HepG2 (cell line): Measurements from ENCODE around the gene BCAS3. TPM values are rescaled to one million over a fixed set of nuclear protein-coding genes. Genes with fewer than 3 reads are reported as not detected.

ENCODE experiments used
- ATAC-seq: fragments of 200-7000 bp; cut with Tn5 transposase; 3 replicates; pipeline ENCODE4 v1.9.1; 2020; ENCODE audit warnings: mild to moderate bottlenecking, moderate library complexity
- BruUV-seq: library from RNA; stranded (reverse); fragments of 400-500 nt; replicated peaks from 2 replicates; lab custom pipeline; 2021; lab: Mats Ljungman, UMichigan
- CTCF ChIA-PET: fragments of 300-600 bp; formaldehyde crosslinking; extraction: SDS; loops from one replicate; lab custom pipeline; 2021; ENCODE audit warnings: low total read pairs, inconsistent platforms, low intra/inter-chr PET ratio; lab: Yijun Ruan, JAX
- POLR2A ChIA-PET: fragments of 350-600 bp; sonication (Branson Sonifier 250); formaldehyde crosslinking; loops from one replicate; lab custom pipeline; 2020; ENCODE audit warnings: antibody characterized with exemption, inconsistent platforms; lab: Yijun Ruan, JAX
- DNase-seq: peaks from one replicate; pipeline ENCODE4 v3.0.0-alpha.2; 2015; ENCODE audit warnings: low spot score
- FAIRE-seq: peaks from 3 replicates; lab custom pipeline; 2011; peaks lifted over from hg19 to GRCh38; lab: Jason Lieb, UNC
- H2AFZ ChIP-seq: one replicate; pipeline ENCODE4 v1.6.1; 2011; ENCODE audit warnings: low read length, inconsistent platforms
- H3K27ac ChIP-seq: fragments of 300-600 bp; 3 replicates; pipeline ENCODE4 v1.8.0; 2011; ENCODE audit warnings: mixed run types, mild to moderate bottlenecking, mixed read lengths, low read length, inconsistent platforms; ENCODE audit not compliant: insufficient read depth; ENCODE audit errors: extremely low read length
- H3K27me3 ChIP-seq, 2 experiments: fragments of 200-600 bp in 1 of 2; 2 replicates in 1 of 2; 3 replicates in 1 of 2; pipeline versions ENCODE4 v1.6.0 to v1.8.0; 2011; ENCODE audit warnings: low read length in 2 of 2, mild to moderate bottlenecking in 2 of 2, moderate library complexity in 2 of 2, inconsistent platforms in 1 of 2; ENCODE audit not compliant: insufficient read depth in 2 of 2, control insufficient read depth in 1 of 2
- H3K36me3 ChIP-seq, 2 experiments: fragments of 200-600 bp in 1 of 2; replicated peaks in 1 of 2; 2 replicates in 1 of 2; 3 replicates in 1 of 2; pipeline versions ENCODE4 v1.5.1 to v1.8.0; 2011; ENCODE audit warnings: low read length in 2 of 2, inconsistent platforms in 1 of 2; ENCODE audit not compliant: insufficient read depth in 2 of 2, control insufficient read depth in 1 of 2
- H3K4me1 ChIP-seq: 2 replicates; pipeline ENCODE4 v1.5.1; 2012; ENCODE audit warnings: low read length, inconsistent platforms; ENCODE audit not compliant: insufficient read depth
- H3K4me2 ChIP-seq: 2 replicates; pipeline ENCODE4 v1.6.0; 2011; ENCODE audit warnings: low read depth, low read length, inconsistent platforms
- H3K4me3 ChIP-seq, 3 experiments: fragments of 200-600 bp in 1 of 3; sonication (generic), shearing (Covaris generic) in 1 of 3; replicated peaks in 1 of 3; 2 replicates each; pipeline ENCODE4 v1.5.1; 2011 to 2016; ENCODE audit warnings: low read length in 3 of 3, inconsistent platforms in 2 of 3, low read depth in 2 of 3, mild to moderate bottlenecking in 2 of 3, control low read depth in 1 of 3, mixed read lengths in 1 of 3; ENCODE audit not compliant: insufficient read depth in 1 of 3
- H3K79me2 ChIP-seq: one replicate; pipeline ENCODE4 v1.6.1; 2011; ENCODE audit warnings: low read length, inconsistent platforms; ENCODE audit not compliant: insufficient read depth
- H3K9ac ChIP-seq: 2 replicates; pipeline ENCODE4 v1.6.0; 2011; ENCODE audit warnings: mild to moderate bottlenecking, low read depth, low read length, inconsistent platforms; ENCODE audit not compliant: insufficient read depth
- H3K9me3 ChIP-seq: 2 replicates; pipeline ENCODE4 v1.5.1; 2012; ENCODE audit warnings: mild to moderate bottlenecking, low read length
- H4K20me1 ChIP-seq: 2 replicates; pipeline ENCODE4 v1.6.0; 2011; ENCODE audit warnings: inconsistent platforms, mild to moderate bottlenecking, low read length, moderate library complexity; ENCODE audit not compliant: insufficient read depth
- KDM2A ChIP-seq: sonication (generic); formaldehyde crosslinking; IDR thresholded peaks from 2 replicates; pipeline ENCODE4 v1.4.0; 2020; ENCODE audit warnings: low read depth, missing genetic modification reagents, borderline replicate concordance
- MAFF ChIP-seq: IDR thresholded peaks from 2 replicates; pipeline ENCODE4 v1.6.1; 2011; ENCODE audit warnings: low read depth, low read length, improper control_type of control experiment
- MAFK ChIP-seq, 2 experiments: IDR thresholded peaks in 1 of 2; conservative IDR thresholded peaks in 1 of 2; 2 replicates each; pipeline ENCODE4 v1.6.1; 2011; ENCODE audit warnings: improper control_type of control experiment in 2 of 2, low read length in 2 of 2
- MED8 ChIP-seq: sonication (generic); formaldehyde crosslinking; IDR thresholded peaks from 2 replicates; pipeline ENCODE4 v1.8.1; 2023; ENCODE audit warnings: mild to moderate bottlenecking, missing genetic modification reagents; ENCODE audit not compliant: insufficient replicate concordance
- PRDM15 ChIP-seq: sonication (generic); formaldehyde crosslinking; IDR thresholded peaks from 2 replicates; pipeline ENCODE4 v1.4.0; 2020; ENCODE audit warnings: missing genetic modification reagents
- SOX13 ChIP-seq, 3 experiments: fragments of 450-650 bp in 1 of 3; sonication (generic) in 1 of 3; formaldehyde crosslinking in 1 of 3; IDR thresholded peaks in 2 of 3; conservative IDR thresholded peaks in 1 of 3; 2 replicates each; pipeline versions ENCODE4 v1.5.0 to v1.6.1; 2016 to 2020; ENCODE audit warnings: antibody characterized with exemption in 1 of 3, mild to moderate bottlenecking in 1 of 3, missing compliant biosample characterization in 1 of 3, missing genetic modification reagents in 1 of 3, moderate library complexity in 1 of 3
- ZMAT3 ChIP-seq: sonication (generic); formaldehyde crosslinking; conservative IDR thresholded peaks from 2 replicates; pipeline ENCODE4 v1.7.0; 2021; ENCODE audit warnings: missing genetic modification reagents
- ZMYM4 ChIP-seq: sonication (generic); formaldehyde crosslinking; IDR thresholded peaks from 2 replicates; pipeline ENCODE4 v1.8.1; 2023; ENCODE audit warnings: mild to moderate bottlenecking, missing genetic modification reagents
- ZNF205 ChIP-seq: IDR thresholded peaks from 2 replicates; pipeline ENCODE4 v1.6.1; 2018; ENCODE audit warnings: missing biosample characterization, missing genetic modification reagents
- ZNF260 ChIP-seq: sonication (generic); formaldehyde crosslinking; IDR thresholded peaks from 2 replicates; pipeline ENCODE4 v1.4.0; 2020; ENCODE audit warnings: missing genetic modification reagents, low read depth, mild to moderate bottlenecking, borderline replicate concordance
- ZNF484 ChIP-seq: sonication (generic); formaldehyde crosslinking; IDR thresholded peaks from 2 replicates; pipeline ENCODE4 v1.5.1; 2020; ENCODE audit warnings: mild to moderate bottlenecking, low read depth, missing genetic modification reagents, borderline replicate concordance
- WGBS: methylation state at CpG from one replicate; pipeline ENCODE4 v1.1.6; 2017; ENCODE audit warnings: low lambda C conversion rate; 5-methylcytosine and 5-hydroxymethylcytosine counted together
- in situ Hi-C: cut with HindIII; loops from 2 replicates; pipeline ENCODE4 v1.10.0; 2017; ENCODE audit warnings: low pct_unique_long_range_greater_than_20kb; ENCODE audit not compliant: extremely low pct_ligation_motif_present
- intact Hi-C: fragments of 100-400 bp; cut with micrococcal nuclease; formaldehyde crosslinking; loops from one replicate; pipeline ENCODE4 v1.10.0; 2022; ENCODE audit not compliant: unreplicated experiment
- polyA plus RNA-seq, 8 experiments: library from polyadenylated mRNA; depleted of rRNA in 3 of 8; stranded (reverse) in 7 of 8; unstranded in 1 of 8; fragments of >200 nt; fragmentation: Illumina TruSeq in 4 of 8; extraction: Trizol in 4 of 8; gene quantifications; 2 replicates each; pipeline versions ENCODE4 v1.2.1 to v1.2.3, GENCODE V29; 2011 to 2016; ENCODE audit warnings: low read depth in 4 of 8, missing spikeins in 1 of 8, mixed read lengths in 1 of 8; ENCODE audit not compliant: insufficient read depth in 1 of 8
- total RNA-seq, 5 experiments: library from RNA; depleted of rRNA; stranded (reverse); fragments of >200 nt; fragmentation: Illumina TruSeq; extraction: Trizol; gene quantifications; 2 replicates each; pipeline ENCODE4 v1.2.3, GENCODE V29; 2016; ENCODE audit warnings: low read depth in 1 of 5

The BCAS3 gene
- total and polyA plus RNA-seq, 2 of the 13 experiments (the other 11 are each of a cell fraction or from before 2014, with no cell fraction given) = 10.7 to 11.2 TPM

GRCh38 chr17:60653569-60653968, 24.1 kb upstream of the BCAS3 start:
- BruUV-seq = no TSS peak
- H4K20me1 ChIP-seq = no peaks in the 10 kb centered on the region
- H3K4me1 ChIP-seq = no peaks in the 10 kb centered on the region
- FAIRE-seq (no peak), ATAC-seq (no peak), DNase-seq (no peak)
- no peak overlapping the region for H3K4me2 ChIP-seq
- TF ChIP-seq MAFF = peak; percentile 83
- TF ChIP-seq MAFK (conservative IDR thresholded peaks at IDR 0.05 in 1 of 2, IDR thresholded peaks at IDR 0.05 in 1 of 2; ENCODE audit: low read length in 2 of 2) = peak; percentile 70 to 84
- no peak for TF ChIP-seq ZNF205
- no peaks in the 10 kb centered on the region for H3K27me3 ChIP-seq
- WGBS = 97% methylated on average over 1 of the region's 1 CpG
- ChIA-PET POLR2A (no interaction called here), CTCF (no interaction called here)
- H3K79me2 ChIP-seq = peaks cover 22% of the 10 kb centered on the region
- in situ Hi-C loops (no loop called here), intact Hi-C loops (no loop called here)
- H3K9me3 ChIP-seq = no peaks in the 10 kb centered on the region
- no peak overlapping the region for H3K27ac ChIP-seq
- peaks cover 7 to 53% of the 10 kb centered on the region in 2 experiments for H3K36me3 ChIP-seq
- no peak overlapping the region for H2AFZ ChIP-seq
- H3K4me3 ChIP-seq = no peak overlapping the region
- no peak overlapping the region for H3K9ac ChIP-seq

GRCh38 chr17:60656499-60656898, 21.2 kb upstream of the BCAS3 start:
- in situ Hi-C loops = no loop called here
- Histone ChIP-seq H4K20me1 (no peaks in the 10 kb centered on the region), H3K4me3 (no peak overlapping the region), H3K79me2 (peaks cover 22% of the 10 kb centered on the region), H2AFZ (no peak overlapping the region), H3K4me1 (no peaks in the 10 kb centered on the region), H3K9me3 (no peaks in the 10 kb centered on the region), H3K27ac (no peak overlapping the region), H3K9ac (no peak overlapping the region), H3K27me3 (no peaks in the 10 kb centered on the region), H3K4me2 (no peak overlapping the region), H3K36me3 (peaks cover 5 to 35% of the 10 kb centered on the region in 2 experiments)
- DNase-seq (no peak), ATAC-seq (no peak), FAIRE-seq (no peak)
- intact Hi-C loops = no loop called here
- ChIA-PET POLR2A (no interaction called here), CTCF (no interaction called here)
- 94% methylated on average over 5 of the region's 5 CpGs for whole genome bisulfite sequencing
- no TSS peak for BruUV-seq
- TF ChIP-seq ZNF260 (CRISPR knock-in tag) (no peak), KDM2A (CRISPR knock-in tag) (no peak), SOX13 (IDR thresholded peaks at IDR 0.05) (no peak), SOX13 (CRISPR knock-in tag; conservative IDR thresholded peaks at IDR 0.05 in 1 of 2, IDR thresholded peaks at IDR 0.05 in 1 of 2) (no peak), ZMAT3 (CRISPR knock-in tag) (no peak), MED8 (CRISPR knock-in tag) (no peak), ZNF484 (CRISPR knock-in tag) (no peak), PRDM15 (CRISPR knock-in tag) (no peak), ZMYM4 (CRISPR knock-in tag) (no peak)
